Stimulated activated CD8-positive, alpha-beta memory T cell treated with anti-CD3 and anti-CD28 coated beads, Interleukin-4, amount 100 ng/mL, for 1 hour (primary cell): ENCODE data around the gene CGRRF1.

Experiments used
- DNase-seq, 2 donors: peaks; one replicate each; pipeline ENCODE4 v3.0.0-alpha.2; 2020; ENCODE audit warnings: low read depth in 2 of 2, low spot score in 1 of 2

Gene CGRRF1

GRCh38 chr14:54547583-54547982 is 37.9 kb downstream of the CGRRF1 start:
- DNase-seq, result no peak

GRCh38 chr14:54548491-54548890 is 38.8 kb downstream of the CGRRF1 start:
- no peak for DNase-seq

DNA sequence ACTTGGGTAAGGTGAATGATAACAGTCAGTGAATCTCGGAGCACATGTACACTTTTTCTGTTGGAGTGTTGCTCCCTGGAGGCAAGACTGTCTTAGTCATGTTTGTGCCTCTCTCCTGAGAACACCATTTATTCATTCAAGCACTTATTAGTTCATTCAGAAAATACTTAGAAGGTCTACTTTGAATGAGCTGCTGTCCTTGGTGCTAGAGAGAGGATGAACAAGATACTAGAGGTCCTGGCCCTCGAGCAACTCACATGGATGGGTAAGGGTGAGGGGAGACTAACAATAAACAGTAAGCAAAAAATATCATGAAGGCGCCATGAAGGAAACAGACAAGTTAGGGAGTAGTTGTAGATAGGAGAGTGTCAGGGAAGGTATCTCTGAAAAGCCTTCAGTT is 40.2 kb downstream of the CGRRF1 start:
- DNase-seq, result no peak

- no peak for DNase-seq
Measured at GRCh38 chr14:54550514-54550913, 40.8 kb downstream of the CGRRF1 start.

DNA sequence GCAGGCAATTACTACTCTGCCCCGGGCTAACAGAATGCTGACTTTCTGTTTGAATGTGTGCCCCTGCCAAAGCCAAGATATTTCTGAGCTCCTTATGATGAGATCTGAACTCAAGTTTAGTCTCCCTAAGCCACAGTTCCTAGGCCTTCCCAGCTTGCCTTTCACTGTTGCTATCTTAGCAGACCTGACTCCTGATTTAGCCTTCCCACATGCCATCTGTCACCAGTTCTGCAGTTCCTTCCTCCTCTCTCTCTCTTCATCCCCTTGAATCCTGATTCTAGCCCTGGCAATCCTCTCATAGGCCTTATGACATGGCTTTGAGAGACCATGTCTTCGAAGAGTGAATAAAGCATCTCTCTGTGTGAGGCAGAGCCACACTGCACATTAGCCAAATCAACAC is 44.7 kb downstream of the CGRRF1 start:
- no peak for DNase-seq

GRCh38 chr14:54555651-54556050 is 45.9 kb downstream of the CGRRF1 start:
- no peak for DNase-seq

DNA sequence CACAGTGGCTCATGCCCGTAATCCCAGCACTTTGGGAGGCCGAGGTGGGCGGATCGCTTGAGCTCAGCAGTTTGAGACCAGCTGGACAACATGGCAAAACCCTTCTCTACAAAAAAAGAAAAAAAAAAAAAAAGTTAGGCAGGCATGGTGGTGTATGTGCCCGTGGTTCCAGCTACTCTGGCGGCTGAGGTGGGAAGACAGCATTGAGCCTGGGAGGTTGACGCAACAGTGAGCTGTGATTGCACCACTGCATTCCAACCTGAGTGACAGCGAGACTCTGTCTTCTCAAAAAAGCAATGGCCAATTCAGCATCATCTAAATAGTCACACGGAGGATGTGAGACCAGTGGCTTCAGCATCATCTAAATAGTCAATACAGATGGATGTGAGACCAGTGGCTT is 46.8 kb downstream of the CGRRF1 start:
- DNase-seq, result no peak

DNA sequence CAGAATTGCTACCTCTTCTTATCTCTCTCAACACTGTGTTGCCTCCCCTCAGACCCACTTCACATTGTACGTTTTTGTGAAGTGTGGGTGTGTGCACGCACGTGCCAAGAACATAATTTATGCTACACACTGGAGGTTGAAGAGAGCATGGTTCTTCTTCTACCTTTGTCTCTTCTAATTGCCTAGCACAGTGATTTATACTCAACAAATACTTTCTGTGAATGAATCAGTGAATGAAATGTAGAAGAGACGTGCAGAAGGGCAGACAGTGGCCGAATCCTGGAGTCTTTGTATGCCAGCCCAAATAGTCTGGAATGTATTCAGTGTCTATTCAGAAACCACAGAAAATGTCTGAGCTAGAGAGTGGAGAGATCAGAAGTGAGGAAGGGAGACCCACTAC is 52.6 kb downstream of the CGRRF1 start:
- no peak for DNase-seq

DNA sequence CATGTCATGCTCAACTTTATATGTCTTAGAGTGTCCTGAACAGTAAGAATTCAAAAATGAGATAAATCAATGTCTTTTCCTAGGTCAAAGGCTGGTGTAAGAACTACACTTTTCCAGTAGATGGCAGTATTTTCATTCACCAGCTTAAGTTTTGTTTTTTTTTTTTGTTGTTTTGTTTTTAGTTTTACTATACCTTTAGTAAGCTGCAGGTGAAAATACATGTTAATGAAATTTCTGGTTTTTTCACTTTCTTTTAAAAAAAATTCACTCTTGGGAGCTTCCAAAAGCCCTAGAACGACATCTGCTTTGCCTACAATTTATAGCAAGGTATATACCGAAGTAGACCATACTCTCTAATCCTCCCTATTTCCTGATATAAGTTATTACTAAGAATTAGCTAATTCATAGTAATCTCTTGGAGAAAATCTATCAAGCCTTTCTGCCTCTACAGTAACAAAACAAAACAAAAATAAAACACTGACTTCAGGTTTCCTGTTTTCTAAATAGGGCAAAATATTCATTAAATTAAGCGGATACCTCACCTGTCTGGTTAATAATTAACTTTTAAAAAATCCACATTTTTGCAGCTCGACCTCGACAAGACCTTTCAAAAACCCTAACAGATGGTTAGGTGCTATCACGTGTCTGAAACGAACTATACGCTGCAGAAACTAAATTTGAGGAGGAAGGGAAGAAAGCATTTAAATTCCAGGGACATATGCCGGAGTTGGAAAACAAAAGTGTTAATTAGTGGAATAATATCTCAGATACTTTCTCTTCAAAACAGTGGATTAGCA is 54.6 kb downstream of the CGRRF1 start:
- no peak for DNase-seq

DNA sequence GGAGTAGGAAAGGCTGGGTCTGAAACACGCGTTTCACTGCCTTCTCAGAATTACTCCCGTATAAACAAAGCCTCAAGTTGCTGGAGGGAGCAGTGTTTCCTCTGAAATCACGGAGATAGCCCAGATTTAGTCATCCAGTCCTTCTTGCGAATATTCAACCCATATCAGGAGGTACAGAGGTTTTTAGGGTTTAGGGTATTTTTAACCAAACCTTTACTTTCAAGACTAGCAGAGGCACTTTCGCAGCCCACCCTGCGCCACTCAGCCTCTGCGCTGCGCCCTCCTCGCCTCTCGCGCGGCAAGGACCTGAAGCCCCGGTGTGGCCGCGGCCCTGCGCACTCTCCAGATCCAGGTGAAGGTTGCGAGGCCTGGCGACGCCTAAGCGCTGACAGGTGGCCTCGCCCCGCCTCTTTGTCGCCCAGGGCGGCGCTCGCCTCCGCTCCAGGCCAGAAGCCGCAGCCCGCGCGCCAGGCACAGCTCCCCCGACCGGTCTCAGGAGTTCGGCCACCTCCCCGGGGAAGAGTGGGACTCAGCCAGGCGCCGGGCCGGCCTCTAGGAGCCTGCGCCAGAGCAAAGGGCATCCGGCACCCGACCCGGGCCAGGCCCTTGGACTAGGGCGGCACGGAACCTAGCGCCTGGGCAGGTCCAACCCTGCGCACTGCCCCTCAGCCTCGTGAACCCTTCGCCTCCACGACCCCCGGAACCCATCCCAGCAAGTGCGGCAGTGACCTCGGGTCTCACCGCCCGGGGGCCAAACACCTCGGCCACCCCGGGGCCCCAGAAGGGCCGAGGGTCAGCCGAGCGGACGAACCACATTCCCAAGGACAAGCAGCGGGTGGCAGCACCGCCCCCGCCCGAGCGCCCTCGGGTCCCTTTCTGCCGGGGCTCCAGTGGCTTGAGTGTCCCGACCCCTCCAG is 55.4 kb downstream of the CGRRF1 start:
- DNase-seq, result no peak

DNA sequence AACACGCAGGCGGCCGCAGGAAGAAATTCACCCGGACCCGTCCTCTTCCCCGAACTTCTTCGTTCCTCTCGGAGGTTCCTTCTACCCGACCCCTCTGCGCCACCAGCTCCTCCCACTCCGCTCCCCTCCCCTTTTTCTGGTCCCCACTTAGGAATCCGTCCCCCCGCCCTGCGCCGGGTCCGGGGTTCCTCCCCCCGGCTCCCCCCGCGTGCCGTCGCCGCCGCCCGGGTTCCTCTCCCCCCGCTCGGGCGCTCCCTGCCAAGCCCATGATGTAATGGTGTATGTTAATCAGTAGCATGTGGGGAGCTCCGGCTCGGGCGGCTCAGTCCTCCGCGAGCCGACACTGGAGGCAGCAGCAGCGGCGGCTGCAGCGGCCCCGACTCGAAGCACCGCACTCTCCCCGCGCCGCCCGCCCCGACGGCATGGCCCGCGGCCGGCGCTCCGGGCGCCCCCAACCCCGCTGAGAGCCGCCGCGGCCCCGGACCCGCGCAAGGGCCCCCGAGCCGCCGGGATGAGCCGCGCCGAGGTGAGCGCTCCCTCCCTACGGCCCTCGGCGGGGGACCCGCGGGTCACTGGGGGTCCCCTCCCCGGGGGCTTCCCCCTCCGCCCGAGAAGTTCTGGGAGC is 56.2 kb downstream of the CGRRF1 start:
- DNase-seq, result peak; percentile 44 to 67

- DNase-seq, result no peak
Measured at GRCh38 chr14:54566410-54567223, 56.9 kb downstream of the CGRRF1 start, which contains the start of gene SAMD4A. Gene SAMD4A, plus strand, starts transcription at chr14:54567128. Its CDS starts 789 bp downstream, at chr14:54567917.

DNA sequence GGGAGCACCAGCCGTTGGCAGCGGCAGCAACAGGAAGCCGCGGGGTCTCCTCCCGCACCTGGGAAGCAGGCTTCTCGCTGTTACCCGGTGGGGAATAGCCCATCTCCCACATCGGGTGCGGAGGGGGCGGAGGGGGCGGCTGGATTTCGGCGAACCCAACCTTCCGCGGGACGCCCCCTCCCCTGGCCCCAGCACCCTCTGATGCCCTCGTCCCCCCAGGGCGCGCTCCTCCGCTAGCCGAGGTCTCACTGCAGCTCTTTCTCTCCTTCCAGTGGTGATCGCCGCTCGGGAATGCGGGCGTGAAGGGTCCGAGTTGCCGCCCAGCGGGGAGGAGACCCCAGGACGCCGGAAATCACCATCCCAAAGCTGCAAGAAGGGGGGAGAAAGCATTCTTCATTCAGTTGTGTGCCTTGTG is 57.5 kb downstream of the CGRRF1 start:
- no peak for DNase-seq

- no peak for DNase-seq
Measured at GRCh38 chr14:54567639-54568561, 58.2 kb downstream of the CGRRF1 start.

- DNase-seq, result no peak
Measured at GRCh38 chr14:54568821-54569595, 59.3 kb downstream of the CGRRF1 start.

DNA sequence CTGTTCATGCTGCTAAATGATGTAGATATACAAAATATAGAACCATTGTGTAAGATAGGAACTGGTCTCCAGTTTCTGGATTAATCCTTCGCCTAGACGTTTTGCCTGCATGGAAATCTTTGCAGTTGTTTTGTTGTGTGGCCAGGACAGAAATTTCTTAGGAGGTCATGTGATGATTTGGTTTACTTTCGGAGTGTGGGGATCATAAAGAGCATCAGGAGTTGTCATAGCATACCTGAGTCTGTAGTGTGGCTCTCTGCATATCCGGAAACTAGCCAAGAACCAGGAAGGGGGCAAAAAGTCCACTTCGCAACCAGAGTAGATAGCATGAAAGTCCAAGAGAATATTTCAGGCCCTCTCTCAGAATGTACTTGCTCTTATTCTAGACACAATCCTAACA is 60.3 kb downstream of the CGRRF1 start:
- no peak for DNase-seq

GRCh38 chr14:54570631-54571415 is 61.1 kb downstream of the CGRRF1 start:
- DNase-seq, result no peak

DNA sequence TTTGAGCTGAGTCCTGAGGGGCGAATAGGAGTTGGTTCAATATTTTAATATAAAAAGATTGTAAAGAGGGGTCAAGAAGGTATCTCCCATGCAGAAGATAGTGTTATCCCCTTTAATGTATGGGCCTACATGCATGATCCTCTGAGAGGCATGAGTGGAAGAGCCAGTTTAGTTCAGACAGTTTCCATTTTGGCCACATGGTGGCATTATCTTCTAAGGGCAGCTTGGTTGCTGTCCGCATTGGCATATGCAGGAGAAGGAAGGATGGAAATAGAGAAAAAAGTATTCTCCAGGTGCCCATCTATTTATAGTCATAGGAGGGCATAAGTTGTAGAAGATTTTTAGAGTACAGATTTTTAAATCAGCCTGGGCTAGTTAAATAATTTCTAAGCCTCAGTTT is 62.6 kb downstream of the CGRRF1 start:
- no peak for DNase-seq
